ENCODE results near the gene KCNN2.

- TF ChIP-seq EZH2 (IDR thresholded peaks at IDR 0.05), result no peak
- no peak for TF ChIP-seq FOXP2 (optimal IDR thresholded peaks at IDR 0.05; ENCODE audit: control extremely low read depth, extremely low read length, insufficient read depth)
These were observed 42.0 kb upstream of the KCNN2 start for GRCh38 chr5:114319821-114320220.
